DMS153 treated with DMSO at 0.1 percent for 48 hours (cell line): Measurements from ENCODE around the gene RYR2.

Experiments
- DNase-seq: peaks from one replicate; lab custom pipeline; 2025; ENCODE audit not compliant: unreplicated experiment; lab: John Stamatoyannopoulos, UW

RYR2 gene

DNA sequence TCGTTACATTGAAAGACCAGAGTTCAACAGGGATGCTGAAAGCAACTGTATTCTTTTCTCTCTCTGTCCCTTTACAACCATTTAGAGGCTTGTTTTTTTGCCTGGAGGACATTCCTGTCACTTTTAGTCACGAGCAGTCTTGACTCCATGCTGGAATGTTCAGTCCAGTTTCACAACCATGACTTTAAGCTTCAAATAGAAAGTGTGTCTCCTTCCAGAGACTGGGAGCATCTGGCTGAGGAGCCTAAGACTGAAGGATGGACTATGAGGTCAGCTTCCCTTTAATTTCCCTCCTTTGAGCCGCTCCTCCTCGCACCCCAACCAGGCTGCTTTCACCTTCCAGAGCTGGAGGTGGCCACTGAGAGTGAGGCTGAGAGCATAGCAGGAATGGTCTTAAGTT, 10.5 kb upstream of the RYR2 start:
- DNase-seq: no peak

DNA sequence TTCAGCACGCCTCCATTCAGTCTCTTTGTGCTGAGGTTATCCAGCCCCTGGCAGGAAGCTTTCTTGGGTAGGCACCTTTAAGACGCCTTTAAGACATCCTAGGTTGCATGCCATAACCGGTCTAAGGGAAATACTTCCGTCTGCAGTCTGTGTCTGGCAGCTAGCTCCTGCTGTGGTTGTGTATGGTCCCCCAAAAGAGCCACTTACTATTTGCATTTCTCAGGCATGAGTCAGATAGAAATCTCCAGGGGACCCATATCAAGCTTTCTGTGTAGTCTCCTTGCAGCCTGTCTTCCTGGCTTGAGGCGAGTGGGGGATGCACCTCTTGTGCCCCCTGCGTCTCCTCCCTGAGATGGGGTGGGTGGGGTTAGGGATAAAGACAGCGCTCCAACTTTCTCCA, 10.0 kb upstream of the RYR2 start:
- DNase-seq: no peak

DNA sequence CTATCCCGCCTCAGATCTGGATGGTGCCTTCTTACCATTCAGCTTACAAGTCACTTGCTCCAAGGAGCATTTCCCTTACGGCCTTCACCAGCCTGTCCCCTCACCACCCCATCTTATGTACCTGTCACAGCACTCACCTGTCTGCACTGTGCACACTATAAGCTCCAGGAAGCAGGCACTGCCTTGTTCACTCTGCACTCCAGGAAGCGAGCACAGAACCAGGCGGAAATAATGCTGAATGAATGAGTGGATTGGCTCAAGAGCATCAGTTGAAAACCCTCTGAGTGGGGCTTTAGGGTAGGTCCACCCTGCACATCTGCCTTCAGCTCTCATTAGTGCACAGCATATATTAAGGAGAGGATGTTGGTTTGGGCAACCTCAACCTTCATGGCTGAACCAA, 8.9 kb upstream of the RYR2 start:
- no peak for DNase-seq

DNA sequence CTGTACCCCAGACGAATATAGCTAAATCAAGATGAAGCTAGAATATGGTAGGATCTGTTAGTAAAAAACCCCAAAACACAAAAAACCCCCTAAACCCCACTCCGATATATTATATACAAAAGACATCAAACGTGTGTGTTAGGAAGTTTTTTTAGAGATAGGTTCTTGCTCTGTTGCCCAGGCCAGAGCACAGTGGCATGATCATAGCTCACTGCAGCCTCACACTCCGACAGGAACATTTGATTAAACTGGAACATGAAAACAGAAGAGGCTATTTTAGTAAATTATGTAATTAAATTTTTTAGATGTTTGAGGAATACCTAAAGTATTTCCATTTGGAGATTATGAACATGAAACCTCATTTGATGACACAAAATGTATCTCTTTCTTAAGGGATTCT, 8.2 kb upstream of the RYR2 start:
- DNase-seq: no peak

DNA sequence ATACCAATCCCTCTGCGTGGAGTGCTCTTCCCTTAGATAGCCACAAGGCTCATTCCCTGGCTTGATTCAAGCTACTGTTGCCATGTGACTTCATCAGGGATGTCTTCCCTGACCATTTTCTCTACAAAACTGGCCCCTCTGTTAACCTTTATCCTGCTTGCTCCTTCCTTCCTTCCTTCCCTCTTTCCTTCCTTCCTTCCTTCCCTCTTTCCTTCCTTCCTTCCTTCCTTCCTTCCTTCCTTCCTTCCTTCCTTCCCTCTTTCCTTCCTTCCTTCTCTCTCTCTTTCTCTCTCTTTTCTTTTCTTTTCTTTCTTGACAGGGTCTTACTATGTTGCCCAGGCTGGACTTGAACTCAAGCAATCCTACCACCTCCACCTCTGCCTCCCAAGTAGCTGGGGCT, 6.2 kb upstream of the RYR2 start:
- no peak for DNase-seq

DNA sequence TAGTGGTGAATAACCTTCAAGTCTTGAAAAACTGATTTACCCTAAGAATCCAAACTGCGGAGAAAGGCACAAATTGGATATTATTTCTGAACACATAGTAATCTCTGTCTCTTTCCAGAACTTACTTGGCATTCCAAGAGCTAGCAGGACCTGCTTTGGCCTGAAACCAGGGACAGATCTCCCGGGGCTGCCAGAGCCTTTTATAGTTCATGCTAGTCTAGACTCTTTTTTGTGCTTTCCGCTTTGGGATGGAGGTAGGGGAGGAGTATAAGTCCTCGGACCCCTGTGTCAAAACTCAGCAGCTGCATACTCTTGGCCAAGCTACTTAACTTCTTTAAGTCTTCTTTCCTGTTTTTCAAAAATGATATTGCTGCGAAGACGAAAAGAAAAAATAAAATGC, 3.8 kb upstream of the RYR2 start:
- no peak for DNase-seq

DNA sequence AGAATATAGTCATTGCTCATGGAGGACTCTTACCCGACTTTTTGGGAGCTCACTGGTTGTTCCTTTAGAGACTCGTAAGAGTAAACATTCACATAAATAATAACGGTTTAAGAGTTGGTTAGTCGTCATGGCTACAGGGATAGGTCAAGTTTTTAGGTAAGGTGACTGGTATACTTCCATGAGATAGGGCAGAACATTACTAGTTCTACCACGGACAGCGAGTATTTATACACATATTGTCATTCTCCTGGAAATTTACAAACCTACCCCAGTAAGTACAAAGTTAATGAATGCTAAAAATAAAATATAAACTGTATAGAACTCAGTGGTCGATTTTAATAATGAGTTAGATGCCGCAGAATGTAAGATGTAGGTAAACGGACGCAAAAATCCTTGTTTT, 1.2 kb upstream of the RYR2 start:
- DNase-seq: no peak

DNA sequence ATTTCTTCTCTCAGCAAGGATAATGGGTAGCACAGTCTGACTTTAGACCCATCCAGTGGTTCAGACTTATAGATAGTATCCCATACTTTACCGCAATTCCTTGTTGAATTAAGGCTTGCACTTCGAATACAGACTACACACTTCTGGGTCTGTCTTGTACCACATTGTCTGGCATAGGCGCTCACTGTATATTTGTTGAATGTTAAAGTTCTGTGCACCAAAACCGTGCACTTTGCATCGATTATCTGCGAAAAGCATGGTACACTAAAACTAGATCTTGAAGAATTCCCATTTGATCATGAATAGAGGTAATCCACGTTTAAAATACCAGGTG, 556 bp upstream of the RYR2 start:
- DNase-seq: no peak

DNA sequence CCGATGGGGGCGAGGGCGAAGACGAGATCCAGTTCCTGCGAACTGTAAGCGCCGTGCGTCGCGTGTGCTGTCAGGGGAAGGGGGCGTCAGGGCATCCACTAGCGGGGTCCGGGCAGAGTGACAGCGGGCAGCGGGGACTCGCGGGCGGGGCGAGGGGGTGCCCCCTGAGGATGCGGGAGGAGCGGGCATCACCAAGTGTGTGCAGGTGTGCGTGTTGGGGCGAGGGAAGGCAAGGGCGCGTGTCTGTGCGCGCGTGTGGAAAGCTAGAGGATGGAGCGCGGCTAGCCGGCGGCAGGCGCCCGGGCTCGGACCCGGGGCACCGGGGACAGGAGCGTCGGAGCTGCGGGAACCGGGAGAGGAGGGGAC, 525 bp downstream of the RYR2 start:
- DNase-seq: no peak

DNA sequence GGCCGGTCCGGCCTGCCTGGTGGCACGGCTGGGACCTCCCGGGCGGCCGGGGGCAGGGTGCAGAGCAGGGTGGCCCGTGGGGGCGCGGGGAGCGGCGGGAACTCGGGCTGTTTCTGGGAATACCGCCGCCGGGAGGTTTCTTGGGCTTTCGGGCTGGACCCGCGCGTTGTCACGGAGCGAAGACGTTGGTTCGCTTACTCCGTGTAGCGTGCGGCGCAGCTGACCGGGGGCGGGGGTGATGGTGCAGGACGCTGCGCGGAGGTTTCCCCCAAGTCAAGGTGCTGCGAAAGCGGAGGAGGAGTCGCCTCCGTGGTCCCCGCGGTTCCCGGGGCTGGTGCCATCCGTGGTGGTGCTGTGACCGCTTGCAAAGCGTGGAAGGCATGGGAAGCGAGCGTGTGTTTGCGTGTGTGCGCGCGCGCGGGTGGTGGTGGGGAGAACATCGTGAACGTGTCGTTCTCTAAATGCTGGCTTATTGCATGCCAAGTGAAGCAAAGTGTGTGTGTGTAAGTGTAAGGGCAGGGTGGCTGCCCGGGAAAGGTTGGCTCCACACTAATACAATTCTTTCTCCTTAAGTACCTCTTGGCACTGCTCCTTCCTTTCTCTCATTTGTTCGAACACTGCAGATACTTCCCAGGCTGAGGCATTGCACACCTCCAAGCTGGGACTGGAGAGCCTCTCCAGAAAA, 1.1 kb downstream of the RYR2 start:
- DNase-seq: no peak

DNA sequence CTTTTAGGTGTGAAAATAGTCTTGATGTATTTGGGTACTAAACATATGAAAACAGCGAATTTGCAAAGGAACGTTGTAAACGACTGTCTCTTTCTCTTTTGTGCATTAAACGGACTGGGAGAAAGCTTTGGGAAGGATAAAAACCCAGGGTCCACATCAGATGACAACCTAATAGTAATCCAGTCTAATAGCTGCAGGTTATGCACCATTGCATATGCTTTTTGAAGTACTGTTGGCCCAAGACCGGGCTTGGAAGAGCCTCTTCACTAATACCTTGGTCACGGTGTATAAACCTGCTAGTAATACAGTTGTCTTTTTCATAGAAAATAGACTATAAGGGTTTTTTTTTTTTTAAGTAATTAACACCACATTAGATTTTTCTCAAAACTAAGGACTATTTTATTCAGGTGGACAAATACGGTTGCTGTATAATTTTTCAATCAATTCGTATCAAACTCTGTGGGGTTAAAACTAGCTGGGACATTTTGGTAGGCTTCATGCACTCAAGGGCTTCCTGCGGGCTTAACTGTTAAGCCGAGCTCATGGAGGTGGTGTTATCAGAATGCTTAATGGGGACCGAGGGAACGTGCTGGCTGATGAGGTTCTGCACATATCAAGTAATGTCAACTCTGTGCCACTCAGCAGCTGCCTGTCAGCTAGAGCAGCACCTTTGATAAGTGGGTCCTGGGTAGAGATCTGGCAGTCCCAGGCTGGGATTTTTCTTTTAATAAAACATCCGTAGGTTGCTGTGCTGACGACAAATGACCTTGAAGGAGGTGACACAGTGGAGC, 2.1 kb downstream of the RYR2 start:
- DNase-seq: no peak

DNA sequence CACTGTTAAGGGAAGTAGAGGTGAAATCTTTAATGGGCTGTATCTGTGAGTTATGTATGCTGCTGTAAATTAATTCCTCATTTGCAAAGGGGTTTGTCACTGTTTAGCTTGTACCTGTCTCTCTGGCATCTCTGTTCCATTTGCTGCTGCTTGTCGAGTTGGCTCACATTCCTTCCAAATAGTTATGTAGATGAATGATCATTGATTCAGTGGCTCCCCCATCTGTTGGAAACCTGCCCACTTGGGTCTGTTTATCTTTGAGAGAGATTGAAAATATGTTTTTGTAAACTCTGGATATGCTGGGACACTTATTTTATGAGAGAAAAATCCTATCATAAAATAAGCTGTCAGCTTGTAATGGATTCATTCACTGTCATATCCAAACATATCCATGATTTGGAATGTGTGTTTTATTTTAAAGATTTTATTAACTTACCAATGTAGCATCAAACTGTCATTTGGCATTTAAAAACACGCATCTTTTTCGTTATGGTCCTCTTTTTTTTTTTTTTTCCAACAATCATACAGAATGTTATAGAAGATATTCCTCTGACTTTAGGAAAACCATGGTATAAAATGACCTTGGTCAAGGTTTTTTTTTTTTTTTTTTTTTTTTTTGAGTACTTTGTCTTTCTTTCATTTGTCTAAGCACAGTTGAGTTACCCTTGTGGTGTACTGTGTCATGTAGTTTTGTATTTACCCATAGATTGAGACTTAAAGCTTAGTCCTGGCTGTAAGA, 3.5 kb downstream of the RYR2 start:
- no peak for DNase-seq

DNA sequence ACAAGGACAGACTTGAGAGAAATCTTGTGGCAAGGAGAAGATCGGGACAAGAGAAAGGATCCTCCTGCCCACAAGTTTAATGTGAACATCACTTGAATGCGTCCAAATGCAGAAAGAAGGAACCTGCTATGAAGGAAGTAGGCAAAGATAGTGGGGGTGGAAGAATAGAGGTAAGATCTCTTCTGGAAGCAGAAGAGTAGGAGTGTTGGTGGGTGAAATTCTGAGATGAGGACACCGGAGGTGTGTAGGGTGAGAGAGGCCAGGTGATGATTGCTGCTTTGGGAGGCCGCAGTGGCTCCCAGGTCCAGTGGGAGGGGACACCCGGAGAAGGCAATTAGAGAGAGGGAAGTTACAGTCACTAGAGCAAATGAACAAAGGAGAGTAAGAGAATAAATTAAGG, 6.8 kb downstream of the RYR2 start:
- DNase-seq: no peak

DNA sequence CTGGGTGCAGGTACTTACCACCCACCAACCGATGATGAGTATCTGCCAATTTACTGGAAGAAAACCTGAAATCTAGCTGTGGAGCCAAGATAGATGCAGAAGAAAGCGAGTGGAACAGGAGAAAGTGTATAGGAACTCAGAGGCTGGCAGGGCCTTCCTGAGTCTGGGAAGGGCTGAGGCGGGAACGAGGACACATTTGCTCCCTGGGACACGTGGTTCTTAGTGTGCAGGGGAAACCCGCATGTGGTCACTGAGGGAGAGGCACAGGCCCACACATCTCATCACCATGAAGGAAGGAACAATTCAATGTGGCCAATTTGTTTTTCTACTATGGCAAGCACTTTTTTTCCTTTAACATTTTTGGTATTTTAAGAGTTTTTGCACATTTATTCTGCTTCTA, 8.2 kb downstream of the RYR2 start:
- DNase-seq: no peak

DNA sequence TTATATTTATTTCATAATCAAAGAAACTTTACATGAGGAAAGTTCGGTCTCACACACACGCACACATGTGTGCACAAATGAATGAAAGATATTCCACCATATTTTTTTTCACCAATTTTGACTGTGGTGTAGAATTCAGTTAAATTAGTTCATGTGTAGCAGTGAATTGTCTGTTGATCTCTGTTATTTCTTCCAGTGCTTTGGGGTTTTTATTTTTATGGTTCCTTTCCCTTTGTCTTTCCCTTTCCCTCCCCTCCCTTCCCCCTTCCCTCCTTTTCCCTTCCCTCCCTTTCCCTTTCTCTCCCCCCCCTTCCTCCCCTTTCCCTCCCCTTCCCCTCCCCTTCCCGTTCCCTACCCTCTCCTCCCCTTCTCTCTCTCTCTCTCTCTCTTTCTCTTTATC, 8.9 kb downstream of the RYR2 start:
- no peak for DNase-seq

DNA sequence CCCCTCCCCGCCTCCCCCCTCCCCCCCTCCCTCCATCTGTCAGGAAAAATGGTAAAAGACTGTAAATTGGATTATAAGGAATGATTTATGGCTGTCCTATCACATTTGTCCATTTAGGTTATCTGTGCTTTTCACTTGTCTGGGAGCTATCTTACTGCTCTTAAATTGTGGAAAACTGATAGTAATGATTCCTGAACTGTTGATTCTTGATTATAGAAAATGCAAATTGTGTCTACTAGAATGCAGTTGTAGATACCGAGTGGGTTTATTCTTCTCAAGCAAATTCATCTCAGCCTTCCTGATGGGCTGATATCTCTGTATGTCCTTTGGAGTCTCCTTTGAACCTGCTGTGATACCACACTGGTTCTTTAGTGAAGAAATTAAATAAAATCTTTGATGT, 12.3 kb downstream of the RYR2 start:
- no peak for DNase-seq

DNA sequence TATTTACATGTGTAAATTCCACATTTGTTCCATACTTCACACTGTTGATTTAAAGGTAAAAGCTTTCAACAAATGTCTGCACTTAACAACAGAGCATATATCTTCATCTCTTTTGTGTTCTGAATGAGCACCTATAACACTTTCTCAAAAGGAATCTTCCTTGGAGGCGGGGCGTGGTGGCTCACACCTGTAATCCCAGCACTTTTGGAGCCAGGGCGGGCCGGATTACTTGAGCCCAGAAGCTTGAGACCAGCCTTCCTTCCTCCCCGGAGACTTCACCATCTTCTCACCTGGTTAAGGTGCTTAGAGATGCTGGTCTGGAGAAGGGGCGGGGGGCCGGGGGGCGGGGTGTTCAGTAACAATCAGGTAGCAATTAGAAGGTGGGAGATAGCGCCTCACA, 16.5 kb downstream of the RYR2 start:
- DNase-seq: no peak

DNA sequence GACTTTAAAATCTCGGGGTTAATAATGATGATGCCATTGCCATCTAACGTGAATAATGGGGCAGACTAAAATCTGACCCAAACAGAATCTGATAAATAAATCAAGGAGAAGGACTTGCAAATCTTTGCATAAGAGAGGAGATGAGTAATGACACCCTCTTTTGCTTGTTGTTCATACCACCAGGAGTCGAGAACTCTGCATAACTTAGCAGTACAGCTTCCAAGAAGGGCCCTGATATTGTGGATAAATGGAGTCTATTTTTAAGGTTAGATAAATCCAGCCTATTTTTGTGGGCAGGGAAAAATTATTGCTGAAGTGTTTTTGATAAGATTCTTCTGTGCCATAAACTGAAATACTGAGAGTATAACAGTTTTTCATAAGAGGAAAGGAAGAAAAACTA, 17.3 kb downstream of the RYR2 start:
- no peak for DNase-seq

DNA sequence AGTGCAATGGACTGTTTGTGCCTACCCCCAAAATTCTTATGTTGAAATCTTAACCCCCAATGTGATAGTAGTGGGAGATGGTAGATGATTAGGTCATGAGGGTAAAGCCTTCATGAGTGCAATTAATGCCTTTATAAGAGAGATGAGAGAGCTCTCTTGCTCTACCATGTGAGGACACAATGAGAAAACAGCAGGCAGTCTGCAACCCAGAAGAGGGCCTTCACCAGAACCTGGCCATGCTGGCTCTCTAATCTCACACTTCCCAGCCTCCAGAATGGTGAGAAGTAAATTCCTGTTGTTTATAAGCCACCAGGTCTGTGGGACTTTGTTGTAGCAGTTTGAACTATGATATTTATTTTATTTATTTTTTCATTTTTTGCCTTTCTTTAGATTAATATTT, 21.0 kb downstream of the RYR2 start:
- DNase-seq: no peak

DNA sequence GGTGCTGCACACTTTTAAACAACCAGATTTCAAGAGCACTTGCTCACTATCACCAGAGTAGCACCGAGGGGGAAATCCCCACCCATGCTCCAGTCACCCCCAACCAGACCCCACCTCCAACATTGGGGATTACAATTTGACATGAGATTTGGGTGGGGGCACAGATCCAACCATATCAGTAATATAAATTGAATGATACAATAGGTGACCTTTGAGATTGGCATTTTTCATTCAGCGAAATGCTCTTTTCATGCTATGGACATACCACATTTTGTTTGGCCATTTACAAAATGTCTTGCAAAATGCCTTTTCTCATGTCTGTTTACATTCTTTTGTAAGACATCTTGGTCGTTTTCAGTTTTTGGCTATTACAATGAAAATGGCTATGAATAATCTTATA, 23.9 kb downstream of the RYR2 start:
- no peak for DNase-seq

DNA sequence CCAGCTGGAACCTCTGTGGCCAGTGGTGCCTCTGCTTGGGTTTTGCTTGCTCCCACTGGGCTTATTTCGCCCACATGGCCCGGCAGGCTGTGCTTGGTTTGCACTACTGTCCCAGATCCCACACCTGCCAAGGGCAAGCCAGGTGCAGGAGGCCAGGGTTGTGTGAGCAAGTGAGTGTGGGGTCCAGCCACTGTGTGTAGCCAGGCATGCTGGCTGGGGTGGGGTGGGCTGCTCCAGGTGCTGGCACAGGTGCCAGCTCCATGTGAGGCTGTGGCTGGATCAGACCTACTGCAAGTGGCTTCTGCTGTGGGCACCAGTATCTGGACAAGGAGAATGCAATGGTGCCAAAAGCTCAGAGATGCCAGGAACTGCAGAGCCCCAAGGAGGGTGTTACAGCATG, 28.5 kb downstream of the RYR2 start:
- DNase-seq: no peak

DNA sequence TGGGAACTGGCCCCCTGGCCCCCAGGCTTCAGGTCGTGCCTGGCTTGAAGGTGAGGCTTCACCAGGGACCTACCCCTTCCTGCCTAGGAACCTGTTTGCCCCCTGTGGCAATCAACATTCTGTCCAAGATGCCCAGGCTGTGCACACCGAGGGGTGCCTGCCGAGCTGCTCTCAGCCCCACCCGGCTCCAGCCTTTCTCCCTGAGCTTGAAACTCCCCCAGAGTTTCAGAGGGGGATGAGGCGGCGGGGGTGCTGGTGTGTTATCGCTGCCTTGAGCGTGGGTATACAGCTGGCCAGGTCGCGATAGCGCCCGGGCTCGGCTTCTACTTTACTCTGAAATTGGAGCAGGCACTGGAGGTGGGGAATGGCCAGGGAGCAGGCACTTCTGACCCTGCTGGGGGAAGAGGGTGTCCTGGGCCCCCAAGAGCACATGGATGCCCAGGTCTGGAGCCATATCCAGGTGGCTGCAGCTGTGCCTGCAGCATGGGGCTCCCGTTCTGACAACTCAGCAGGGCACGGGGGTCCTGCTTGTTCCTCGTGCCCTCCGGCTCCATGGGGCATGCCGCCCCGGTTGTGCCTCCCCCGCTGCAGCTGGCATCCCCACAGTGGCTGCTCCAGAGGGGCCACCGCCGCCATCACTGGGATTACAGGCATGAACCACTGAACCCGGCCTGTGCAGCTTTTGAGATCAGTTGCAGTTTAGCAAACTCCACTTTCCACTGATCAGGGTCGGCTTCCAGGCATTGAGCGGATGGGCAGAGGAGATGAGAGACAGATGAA, 29.8 kb downstream of the RYR2 start:
- DNase-seq: no peak
